ENCODE measurements around the gene ITLN1. TPM values are rescaled to one million over a fixed set of nuclear protein-coding genes. Genes with fewer than 3 reads are reported as not detected.

ITLN1 gene
- total RNA-seq, 2 donors from 2014 or later, result 1,064 to 3,973 TPM

GRCh38 chr1:160858097-160858496 is 26.9 kb downstream of the ITLN1 start:
- no peak overlapping the region for H3K4me3 ChIP-seq
- H3K27ac ChIP-seq, result no peak overlapping the region
- TF ChIP-seq CTCF (IDR thresholded peaks at IDR 0.05), result no peak
- H3K9me3 ChIP-seq, result no peaks in the 10 kb centered on the region
- no peaks in the 10 kb centered on the region for H3K27me3 ChIP-seq
- H3K36me3 ChIP-seq, result no peaks in the 10 kb centered on the region
- DNase-seq (ENCODE audit: low spot score), result no peak
- H3K4me1 ChIP-seq, result no peaks in the 10 kb centered on the region

- no peaks in the 10 kb centered on the region for H3K36me3 ChIP-seq
- H3K4me1 ChIP-seq, result no peaks in the 10 kb centered on the region
- TF ChIP-seq CTCF (IDR thresholded peaks at IDR 0.05), result no peak
- no peaks in the 10 kb centered on the region for H3K9me3 ChIP-seq
- no peak overlapping the region for H3K4me3 ChIP-seq
- no peaks in the 10 kb centered on the region for H3K27me3 ChIP-seq
- no peak for DNase-seq (ENCODE audit: low spot score)
- H3K27ac ChIP-seq, result no peak overlapping the region
Measured at GRCh38 chr1:160855181-160855981, 29.6 kb downstream of the ITLN1 start.

- Histone ChIP-seq H3K27ac (no peak overlapping the region), H3K27me3 (no peaks in the 10 kb centered on the region), H3K4me3 (no peak overlapping the region), H3K4me1 (no peaks in the 10 kb centered on the region), H3K9me3 (no peaks in the 10 kb centered on the region), H3K36me3 (no peaks in the 10 kb centered on the region)
- DNase-seq (ENCODE audit: low spot score), result no peak
- no peak for TF ChIP-seq CTCF (IDR thresholded peaks at IDR 0.05)
Measured at GRCh38 chr1:160853754-160854153, 31.2 kb downstream of the ITLN1 start.

GRCh38 chr1:160853014-160853413 is 32.0 kb downstream of the ITLN1 start:
- no peak overlapping the region for H3K27ac ChIP-seq
- no peak for TF ChIP-seq CTCF (IDR thresholded peaks at IDR 0.05)
- no peak overlapping the region for H3K4me3 ChIP-seq
- DNase-seq (ENCODE audit: low spot score), result no peak
- no peaks in the 10 kb centered on the region for H3K27me3 ChIP-seq
- no peaks in the 10 kb centered on the region for H3K36me3 ChIP-seq
- H3K9me3 ChIP-seq, result no peaks in the 10 kb centered on the region
- no peaks in the 10 kb centered on the region for H3K4me1 ChIP-seq

GRCh38 chr1:160850993-160851392 is 34.0 kb downstream of the ITLN1 start:
- no peaks in the 10 kb centered on the region for H3K27me3 ChIP-seq
- no peak overlapping the region for H3K4me3 ChIP-seq
- no peak for TF ChIP-seq CTCF (IDR thresholded peaks at IDR 0.05)
- H3K27ac ChIP-seq, result no peak overlapping the region
- no peaks in the 10 kb centered on the region for H3K4me1 ChIP-seq
- H3K9me3 ChIP-seq, result no peaks in the 10 kb centered on the region
- H3K36me3 ChIP-seq, result no peaks in the 10 kb centered on the region
- no peak for DNase-seq (ENCODE audit: low spot score)

GRCh38 chr1:160850541-160850940 is 34.4 kb downstream of the ITLN1 start:
- no peaks in the 10 kb centered on the region for H3K9me3 ChIP-seq
- H3K4me3 ChIP-seq, result no peak overlapping the region
- no peak for TF ChIP-seq CTCF (IDR thresholded peaks at IDR 0.05)
- H3K27me3 ChIP-seq, result no peaks in the 10 kb centered on the region
- H3K27ac ChIP-seq, result no peak overlapping the region
- H3K36me3 ChIP-seq, result no peaks in the 10 kb centered on the region
- H3K4me1 ChIP-seq, result no peaks in the 10 kb centered on the region
- DNase-seq (ENCODE audit: low spot score), result no peak

Measured in right atrium auricular region (tissue), 2 donors.